HG03066 (cell line): ENCODE data around the gene IFT172.
"Not testable (repeated sequence)": the region's sequence is repeated elsewhere in the genome, so short reads cannot be mapped to it uniquely, and the experiment has no call there.

ENCODE experiments used
- ATAC-seq: cut with Tn5 transposase; IDR thresholded peaks from one replicate; pipeline ENCODE4 v1.9.1; 2021; ENCODE audit warnings: low read depth; ENCODE audit not compliant: unreplicated experiment

IFT172 gene, protein sequence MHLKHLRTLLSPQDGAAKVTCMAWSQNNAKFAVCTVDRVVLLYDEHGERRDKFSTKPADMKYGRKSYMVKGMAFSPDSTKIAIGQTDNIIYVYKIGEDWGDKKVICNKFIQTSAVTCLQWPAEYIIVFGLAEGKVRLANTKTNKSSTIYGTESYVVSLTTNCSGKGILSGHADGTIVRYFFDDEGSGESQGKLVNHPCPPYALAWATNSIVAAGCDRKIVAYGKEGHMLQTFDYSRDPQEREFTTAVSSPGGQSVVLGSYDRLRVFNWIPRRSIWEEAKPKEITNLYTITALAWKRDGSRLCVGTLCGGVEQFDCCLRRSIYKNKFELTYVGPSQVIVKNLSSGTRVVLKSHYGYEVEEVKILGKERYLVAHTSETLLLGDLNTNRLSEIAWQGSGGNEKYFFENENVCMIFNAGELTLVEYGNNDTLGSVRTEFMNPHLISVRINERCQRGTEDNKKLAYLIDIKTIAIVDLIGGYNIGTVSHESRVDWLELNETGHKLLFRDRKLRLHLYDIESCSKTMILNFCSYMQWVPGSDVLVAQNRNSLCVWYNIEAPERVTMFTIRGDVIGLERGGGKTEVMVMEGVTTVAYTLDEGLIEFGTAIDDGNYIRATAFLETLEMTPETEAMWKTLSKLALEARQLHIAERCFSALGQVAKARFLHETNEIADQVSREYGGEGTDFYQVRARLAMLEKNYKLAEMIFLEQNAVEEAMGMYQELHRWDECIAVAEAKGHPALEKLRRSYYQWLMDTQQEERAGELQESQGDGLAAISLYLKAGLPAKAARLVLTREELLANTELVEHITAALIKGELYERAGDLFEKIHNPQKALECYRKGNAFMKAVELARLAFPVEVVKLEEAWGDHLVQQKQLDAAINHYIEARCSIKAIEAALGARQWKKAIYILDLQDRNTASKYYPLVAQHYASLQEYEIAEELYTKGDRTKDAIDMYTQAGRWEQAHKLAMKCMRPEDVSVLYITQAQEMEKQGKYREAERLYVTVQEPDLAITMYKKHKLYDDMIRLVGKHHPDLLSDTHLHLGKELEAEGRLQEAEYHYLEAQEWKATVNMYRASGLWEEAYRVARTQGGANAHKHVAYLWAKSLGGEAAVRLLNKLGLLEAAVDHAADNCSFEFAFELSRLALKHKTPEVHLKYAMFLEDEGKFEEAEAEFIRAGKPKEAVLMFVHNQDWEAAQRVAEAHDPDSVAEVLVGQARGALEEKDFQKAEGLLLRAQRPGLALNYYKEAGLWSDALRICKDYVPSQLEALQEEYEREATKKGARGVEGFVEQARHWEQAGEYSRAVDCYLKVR (N-terminal part only)

GRCh38 chr2:27489498-27490397, at the start of gene IFT172:
Gene IFT172 (minus strand): TSS chr2:27489743. CDS start chr2:27489653, 90 bp downstream.
- ATAC-seq, result peak; percentile 92

GRCh38 chr2:27538839-27539450, 49.4 kb upstream of the IFT172 start:
- ATAC-seq, result not testable (repeated sequence)

GRCh38 chr2:27537287-27537686, 47.7 kb upstream of the IFT172 start:
- ATAC-seq, result no peak

- ATAC-seq, result no peak
Observed at GRCh38 chr2:27531983-27532382, 42.4 kb upstream of the IFT172 start.

DNA sequence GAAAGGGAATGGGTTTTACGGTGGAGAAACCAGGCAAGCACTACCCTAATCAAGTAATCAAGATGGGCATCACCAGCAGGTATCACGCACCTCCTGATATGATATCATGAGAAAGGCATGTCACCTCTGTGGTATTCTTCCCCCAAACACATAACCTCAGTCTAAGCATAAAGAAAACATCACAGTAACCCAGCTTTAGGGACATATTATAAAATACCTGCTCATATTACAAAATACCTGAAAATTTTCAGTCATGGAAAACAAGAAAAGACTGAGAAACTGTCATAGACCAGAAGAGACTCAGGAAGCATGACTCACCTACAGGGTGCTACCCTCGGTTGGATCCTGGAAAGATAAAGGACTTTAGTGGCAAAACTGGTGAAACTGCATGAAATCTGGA, 37.6 kb upstream of the IFT172 start:
- no peak for ATAC-seq

GRCh38 chr2:27522400-27522945, 32.9 kb upstream of the IFT172 start:
- no peak for ATAC-seq

GRCh38 chr2:27520316-27520715, 30.8 kb upstream of the IFT172 start:
- ATAC-seq, result no peak

GRCh38 chr2:27518782-27519113, 29.2 kb upstream of the IFT172 start:
- ATAC-seq, result no peak

GRCh38 chr2:27518113-27518781, 28.7 kb upstream of the IFT172 start:
- no peak for ATAC-seq

DNA sequence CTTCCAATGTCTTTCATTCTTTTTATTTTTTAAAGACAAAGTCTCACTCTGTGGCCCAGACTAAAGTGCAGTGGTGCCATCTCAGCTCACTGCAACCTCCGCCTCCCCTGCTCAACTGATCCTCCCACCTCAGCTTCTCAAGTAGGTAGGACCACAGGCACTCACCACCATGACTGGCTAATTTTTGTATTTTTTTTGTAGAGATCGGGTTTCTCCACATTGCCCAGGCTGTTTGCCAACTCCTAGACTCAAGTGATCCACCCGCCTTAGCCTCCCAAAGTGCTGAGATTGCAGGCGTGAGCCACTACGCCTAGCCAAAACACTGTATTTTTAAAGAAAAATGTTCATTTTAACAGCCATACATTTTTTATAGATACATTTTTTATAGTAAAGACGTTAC, 19.8 kb upstream of the IFT172 start:
- ATAC-seq, result no peak

GRCh38 chr2:27507293-27507692, 17.8 kb upstream of the IFT172 start:
- no peak for ATAC-seq

DNA sequence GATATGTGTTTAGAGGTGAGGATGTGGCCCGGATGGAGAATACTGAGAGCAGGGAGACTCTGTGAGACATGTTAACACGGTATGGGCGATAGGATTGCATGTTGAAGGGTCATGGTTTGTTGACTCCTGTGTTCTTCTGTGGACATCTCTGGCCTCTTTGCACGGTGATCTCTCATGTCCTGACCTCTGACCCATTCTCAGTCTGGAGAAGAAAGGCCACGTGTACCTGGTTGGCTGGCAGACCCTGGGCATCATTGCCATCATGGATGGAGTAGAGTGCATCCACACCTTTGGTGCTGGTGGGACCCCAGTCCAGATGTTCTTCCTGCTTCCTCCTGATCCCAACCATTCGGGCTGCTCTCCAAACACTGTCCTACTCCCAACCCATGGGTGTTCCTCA, 17.0 kb upstream of the IFT172 start:
- no peak for ATAC-seq

GRCh38 chr2:27502142-27502541, 12.6 kb upstream of the IFT172 start:
- ATAC-seq, result no peak

DNA sequence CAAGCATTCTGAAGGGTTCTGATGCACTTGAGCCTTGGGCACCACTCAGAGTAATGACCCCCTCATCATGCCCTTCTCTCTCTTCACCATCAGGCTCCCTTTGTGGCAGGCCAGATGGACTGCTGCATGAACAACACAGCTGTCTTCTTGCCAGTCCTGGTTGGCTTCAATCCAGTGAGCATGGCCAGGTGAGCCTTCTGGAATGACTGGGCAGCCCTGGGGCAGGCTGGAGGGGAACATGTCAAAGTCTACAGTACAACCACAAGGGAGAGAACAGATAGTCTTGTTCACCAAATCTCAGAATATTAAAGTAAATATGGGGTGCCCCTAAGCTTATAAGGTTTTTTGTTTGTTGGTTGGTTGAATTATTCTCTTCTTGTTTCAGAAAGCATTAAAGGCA, 11.5 kb upstream of the IFT172 start:
- no peak for ATAC-seq

GRCh38 chr2:27498975-27499374, 9.4 kb upstream of the IFT172 start:
- no peak for ATAC-seq

- no peak for ATAC-seq
Observed at GRCh38 chr2:27497288-27497627, 7.7 kb upstream of the IFT172 start.

GRCh38 chr2:27496357-27497287, 7.1 kb upstream of the IFT172 start, which contains the start of gene GCKR:
Gene GCKR (plus strand): TSS chr2:27496839. CDS start chr2:27496905, 66 bp downstream.
- ATAC-seq, result no peak
